Ishikawa (cell line): Measurements from ENCODE around the gene MARCHF3.

ENCODE experiments used
- CEBPB ChIP-seq: IDR thresholded peaks from 2 replicates; pipeline ENCODE4 v1.6.1; 2012
- CREB1 ChIP-seq: IDR thresholded peaks from 2 replicates; pipeline ENCODE4 v1.6.1; 2012; ENCODE audit warnings: low read depth
- EGR1 ChIP-seq: IDR thresholded peaks from 2 replicates; pipeline ENCODE4 v1.6.1; 2012
- EP300 ChIP-seq: IDR thresholded peaks from 2 replicates; pipeline ENCODE4 v1.6.1; 2012; ENCODE audit warnings: borderline replicate concordance
- FOXM1 ChIP-seq: IDR thresholded peaks from 2 replicates; pipeline ENCODE4 v1.6.1; 2012; ENCODE audit warnings: low read depth, borderline replicate concordance
- MAX ChIP-seq: IDR thresholded peaks from 2 replicates; pipeline ENCODE4 v1.6.1; 2012
- NFIC ChIP-seq: IDR thresholded peaks from 2 replicates; pipeline ENCODE4 v1.6.1; 2012
- RAD21 ChIP-seq: IDR thresholded peaks from 2 replicates; pipeline ENCODE4 v1.6.1; 2012; ENCODE audit warnings: low read depth
- REST ChIP-seq: IDR thresholded peaks from 2 replicates; pipeline ENCODE4 v1.6.1; 2012; ENCODE audit warnings: low read depth, mild to moderate bottlenecking
- TAF1 ChIP-seq: IDR thresholded peaks from 2 replicates; pipeline ENCODE4 v1.6.1; 2012; ENCODE audit warnings: low read depth, mild to moderate bottlenecking
- TCF12 ChIP-seq: IDR thresholded peaks from 2 replicates; pipeline ENCODE4 v1.6.1; 2012; ENCODE audit warnings: low read depth
- TEAD4 ChIP-seq: IDR thresholded peaks from 2 replicates; pipeline ENCODE4 v1.6.1; 2012
- USF1 ChIP-seq: IDR thresholded peaks from 2 replicates; pipeline ENCODE4 v1.6.1; 2012
- YY1 ChIP-seq: IDR thresholded peaks from 2 replicates; pipeline ENCODE4 v1.6.1; 2012; ENCODE audit warnings: low read depth
- ZBTB7A ChIP-seq: IDR thresholded peaks from 2 replicates; pipeline ENCODE4 v1.6.1; 2012; ENCODE audit warnings: low read depth

The MARCHF3 gene

GRCh38 chr5:126926187-126926586 is 104.2 kb downstream of the MARCHF3 start:
- TF ChIP-seq MAX (no peak), USF1 (no peak), YY1 (no peak), CREB1 (no peak), EGR1 (no peak), CEBPB (no peak), REST (no peak), EP300 (no peak), RAD21 (no peak), NFIC (no peak), TEAD4 (no peak), FOXM1 (no peak), ZBTB7A (no peak), TAF1 (no peak), TCF12 (no peak)

- TF ChIP-seq USF1 (no peak), CEBPB (no peak)
Measured at GRCh38 chr5:126925482-126925881, 104.9 kb downstream of the MARCHF3 start.

- TF ChIP-seq REST: no peak
- no peak for TF ChIP-seq TAF1
- no peak for TF ChIP-seq USF1
- no peak for TF ChIP-seq CEBPB
- TF ChIP-seq MAX: no peak
- no peak for TF ChIP-seq ZBTB7A
- TF ChIP-seq FOXM1: no peak
- TF ChIP-seq YY1: no peak
- no peak for TF ChIP-seq CREB1
- no peak for TF ChIP-seq TEAD4
- no peak for TF ChIP-seq NFIC
- TF ChIP-seq RAD21: no peak
- no peak for TF ChIP-seq TCF12
- TF ChIP-seq EP300: no peak
- TF ChIP-seq EGR1: no peak
Measured at GRCh38 chr5:126924331-126925033, 105.9 kb downstream of the MARCHF3 start.

GRCh38 chr5:126921241-126922091 is 108.9 kb downstream of the MARCHF3 start:
- no peak for TF ChIP-seq TCF12
- no peak for TF ChIP-seq ZBTB7A
- TF ChIP-seq MAX: no peak
- no peak for TF ChIP-seq CREB1
- no peak for TF ChIP-seq NFIC
- no peak for TF ChIP-seq EP300
- TF ChIP-seq CEBPB: no peak
- no peak for TF ChIP-seq FOXM1
- no peak for TF ChIP-seq RAD21
- TF ChIP-seq USF1: no peak
- TF ChIP-seq TEAD4: no peak
- no peak for TF ChIP-seq REST
- no peak for TF ChIP-seq YY1
- no peak for TF ChIP-seq TAF1
- no peak for TF ChIP-seq EGR1
